IPS-15b (cell line): Measurements from ENCODE around the gene B4GALT2.

Experiments
- H3K27me3 ChIP-seq: one replicate; pipeline ENCODE4 v1.6.1; 2013; ENCODE audit warnings: low read length; ENCODE audit not compliant: control insufficient read depth, insufficient read depth
- H3K36me3 ChIP-seq: one replicate; pipeline ENCODE4 v1.6.1; 2013; ENCODE audit warnings: low read length; ENCODE audit not compliant: control insufficient read depth, insufficient read depth
- H3K4me1 ChIP-seq: one replicate; pipeline ENCODE4 v1.6.1; 2013; ENCODE audit warnings: mild to moderate bottlenecking, low read length; ENCODE audit not compliant: control insufficient read depth, insufficient read depth
- H3K4me3 ChIP-seq: one replicate; pipeline ENCODE4 v1.5.1; 2013; ENCODE audit warnings: low read depth, low read length
- H3K9ac ChIP-seq: one replicate; pipeline ENCODE4 v1.6.1; 2013; ENCODE audit warnings: low read depth, mild to moderate bottlenecking, low read length
- H3K9me3 ChIP-seq: one replicate; pipeline ENCODE4 v1.6.1; 2013; ENCODE audit warnings: mild to moderate bottlenecking, low read length; ENCODE audit not compliant: control insufficient read depth, insufficient read depth

Gene B4GALT2

GRCh38 chr1:43978551-43979260, at the start of gene B4GALT2:
TSS of gene B4GALT2 (plus strand) at chr1:43979210. CDS start at chr1:43981161, 1,951 bp downstream.
- peaks cover 24% of the 10 kb centered on the region for H3K36me3 ChIP-seq
- peaks cover 11% of the 10 kb centered on the region for H3K4me1 ChIP-seq
- peak within 1 kb of the TSS; percentile 77 for H3K9ac ChIP-seq
- peak within 1 kb of the TSS; percentile 79 for H3K4me3 ChIP-seq
- no peaks in the 10 kb centered on the region for H3K9me3 ChIP-seq
- no peaks in the 10 kb centered on the region for H3K27me3 ChIP-seq

GRCh38 chr1:43930168-43930948, 48.7 kb upstream of the B4GALT2 start:
- no peak overlapping the region for H3K4me3 ChIP-seq
- peaks cover 13% of the 10 kb centered on the region for H3K27me3 ChIP-seq
- H3K9me3 ChIP-seq, result no peaks in the 10 kb centered on the region
- peak overlapping the region; percentile 5 for H3K9ac ChIP-seq
- no peaks in the 10 kb centered on the region for H3K36me3 ChIP-seq
- peaks cover 19% of the 10 kb centered on the region for H3K4me1 ChIP-seq

- Histone ChIP-seq H3K27me3 (peaks cover 13% of the 10 kb centered on the region), H3K4me1 (peaks cover 24% of the 10 kb centered on the region), H3K36me3 (no peaks in the 10 kb centered on the region), H3K9me3 (no peaks in the 10 kb centered on the region), H3K4me3 (no peak overlapping the region), H3K9ac (no peak overlapping the region)
Observed at GRCh38 chr1:43930949-43931275, 48.1 kb upstream of the B4GALT2 start.

GRCh38 chr1:43931711-43932660, 47.0 kb upstream of the B4GALT2 start:
- peaks cover 2% of the 10 kb centered on the region for H3K36me3 ChIP-seq
- no peak overlapping the region for H3K4me3 ChIP-seq
- H3K4me1 ChIP-seq, result peaks cover 24% of the 10 kb centered on the region
- H3K27me3 ChIP-seq, result peaks cover 13% of the 10 kb centered on the region
- H3K9ac ChIP-seq, result no peak overlapping the region
- H3K9me3 ChIP-seq, result no peaks in the 10 kb centered on the region

- Histone ChIP-seq H3K9ac (peak overlapping the region; percentile 4), H3K36me3 (peaks cover 6% of the 10 kb centered on the region), H3K27me3 (peaks cover 13% of the 10 kb centered on the region), H3K4me3 (peak overlapping the region; percentile 77), H3K4me1 (peaks cover 24% of the 10 kb centered on the region), H3K9me3 (no peaks in the 10 kb centered on the region)
Observed at GRCh38 chr1:43932786-43933385, 46.1 kb upstream of the B4GALT2 start.

- peak within 1 kb of the TSS; percentile 70 for H3K9ac ChIP-seq
- H3K4me3 ChIP-seq, result peak within 1 kb of the TSS; percentile 77
- H3K9me3 ChIP-seq, result no peaks in the 10 kb centered on the region
- H3K36me3 ChIP-seq, result peaks cover 6% of the 10 kb centered on the region
- peaks cover 13% of the 10 kb centered on the region for H3K27me3 ChIP-seq
- peaks cover 24% of the 10 kb centered on the region for H3K4me1 ChIP-seq
Observed at GRCh38 chr1:43933386-43934100, 45.5 kb upstream of the B4GALT2 start, which contains the start of gene ARTN. TSS of gene ARTN (plus strand) at chr1:43933801. CDS start at chr1:43935657, 1,856 bp downstream.

- peaks cover 24% of the 10 kb centered on the region for H3K4me1 ChIP-seq
- peak overlapping the region; percentile 70 for H3K9ac ChIP-seq
- peaks cover 13% of the 10 kb centered on the region for H3K27me3 ChIP-seq
- peaks cover 6% of the 10 kb centered on the region for H3K36me3 ChIP-seq
- peak overlapping the region; percentile 77 for H3K4me3 ChIP-seq
- H3K9me3 ChIP-seq, result no peaks in the 10 kb centered on the region
Observed at GRCh38 chr1:43934101-43934985, 44.7 kb upstream of the B4GALT2 start.

- no peaks in the 10 kb centered on the region for H3K9me3 ChIP-seq
- peaks cover 21% of the 10 kb centered on the region for H3K4me1 ChIP-seq
- H3K36me3 ChIP-seq, result peaks cover 6% of the 10 kb centered on the region
- peaks cover 13% of the 10 kb centered on the region for H3K27me3 ChIP-seq
- H3K4me3 ChIP-seq, result peak overlapping the region; percentile 16
- H3K9ac ChIP-seq, result no peak overlapping the region
Observed at GRCh38 chr1:43934986-43935324, 44.1 kb upstream of the B4GALT2 start.

GRCh38 chr1:43935711-43936427, 43.1 kb upstream of the B4GALT2 start:
- Histone ChIP-seq H3K4me3 (peak overlapping the region; percentile 58), H3K9ac (no peak overlapping the region), H3K9me3 (no peaks in the 10 kb centered on the region), H3K27me3 (peaks cover 13% of the 10 kb centered on the region), H3K4me1 (peaks cover 21% of the 10 kb centered on the region), H3K36me3 (peaks cover 6% of the 10 kb centered on the region)
